Osteocyte (in vitro differentiated cells): ENCODE data around the gene GPR84. TPM values are rescaled to one million over a fixed set of nuclear protein-coding genes. Genes with fewer than 3 reads are reported as not detected.
A peak's percentile ranks its signal among the peaks of the same experiment; 100 is the strongest.

Source experiments
- DNase-seq: peaks from one replicate; pipeline ENCODE4 v3.0.0; 2021; ENCODE audit warnings: mixed read lengths; ENCODE audit not compliant: unreplicated experiment; ENCODE audit errors: extremely low spot score
- H3K27ac Mint-ChIP-seq: one replicate; pipeline ENCODE4 v1.8.0; 2021; ENCODE audit warnings: mild to moderate bottlenecking, mixed read lengths; ENCODE audit not compliant: unreplicated experiment
- H3K27me3 Mint-ChIP-seq: one replicate; pipeline ENCODE4 v1.8.0; 2021; ENCODE audit warnings: mixed read lengths; ENCODE audit not compliant: unreplicated experiment
- H3K36me3 Mint-ChIP-seq: one replicate; pipeline ENCODE4 v1.8.0; 2021; ENCODE audit warnings: mixed read lengths; ENCODE audit not compliant: unreplicated experiment
- H3K4me1 Mint-ChIP-seq: one replicate; pipeline ENCODE4 v1.8.0; 2021; ENCODE audit warnings: mixed read lengths; ENCODE audit not compliant: unreplicated experiment
- H3K4me3 Mint-ChIP-seq: one replicate; pipeline ENCODE4 v1.8.0; 2021; ENCODE audit warnings: mild to moderate bottlenecking, moderate library complexity, mixed read lengths; ENCODE audit not compliant: unreplicated experiment
- H3K9me3 Mint-ChIP-seq: one replicate; pipeline ENCODE4 v1.8.0; 2021; ENCODE audit warnings: mixed read lengths; ENCODE audit not compliant: unreplicated experiment
- total RNA-seq: library from RNA; stranded (reverse); gene quantifications from 2 replicates; pipeline ENCODE4 v1.2.1, GENCODE V29; 2021
- TF ChIP-seq, protein P1 (sequence below): fragments of 200-600 bp; sonication (generic); IDR thresholded peaks from 2 replicates; pipeline ENCODE4 v1.5.0; 2021; ENCODE audit warnings: antibody characterized with exemption, mild to moderate bottlenecking, moderate library complexity

Gene GPR84
- total RNA-seq, 1 donor from 2014 or later = not detected

DNA sequence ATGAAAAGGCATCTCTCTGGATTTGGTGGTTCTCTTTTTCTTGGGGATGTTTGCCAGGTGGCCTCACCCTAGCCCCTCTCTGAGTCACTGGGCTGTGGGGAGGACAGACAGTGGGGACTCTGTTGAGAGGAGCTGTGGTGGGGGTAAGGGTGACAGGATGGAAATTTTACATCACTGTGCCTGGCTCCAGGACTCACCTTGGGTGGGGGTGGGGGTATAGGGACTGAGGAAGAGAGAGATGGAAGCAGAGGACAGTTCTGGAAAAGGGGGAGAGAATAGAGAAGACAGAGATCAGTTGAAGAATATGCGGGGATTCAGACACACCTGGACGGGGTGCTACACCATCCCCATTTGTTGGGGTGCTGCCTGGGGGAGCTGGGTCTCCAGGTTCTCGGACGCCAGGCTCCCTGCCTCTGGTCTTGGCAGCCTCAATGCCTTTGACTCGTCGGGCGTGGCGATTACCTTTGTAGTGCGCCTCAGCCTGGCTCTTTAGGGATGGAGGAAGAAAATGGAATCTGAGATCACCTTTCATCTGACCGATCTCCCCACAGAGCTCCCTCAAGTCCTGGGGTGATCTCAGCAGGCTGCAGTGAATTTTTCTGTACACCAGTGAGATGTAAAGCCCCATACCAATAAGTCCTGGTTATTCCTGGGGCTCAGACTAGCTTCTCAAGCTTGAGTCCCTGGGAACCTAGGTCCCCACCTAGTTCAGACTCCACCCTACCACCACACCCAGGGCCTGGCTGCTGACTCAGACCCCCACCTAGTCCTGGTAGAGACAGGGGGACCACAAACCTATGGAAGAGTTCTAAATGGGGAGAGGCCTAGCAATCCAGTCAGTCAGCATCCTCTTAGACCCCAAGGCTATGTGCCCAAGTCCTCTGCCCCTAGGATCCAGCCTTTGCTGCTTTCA lies 9.6 kb upstream of the GPR84 start:
- H3K4me1 Mint-ChIP-seq = peaks cover 89% of the 10 kb centered on the region
- peak overlapping the region; percentile 87 for H3K27ac Mint-ChIP-seq
- no peaks in the 10 kb centered on the region for H3K27me3 Mint-ChIP-seq
- H3K4me3 Mint-ChIP-seq = no peak overlapping the region
- TF ChIP-seq, protein P1, sequence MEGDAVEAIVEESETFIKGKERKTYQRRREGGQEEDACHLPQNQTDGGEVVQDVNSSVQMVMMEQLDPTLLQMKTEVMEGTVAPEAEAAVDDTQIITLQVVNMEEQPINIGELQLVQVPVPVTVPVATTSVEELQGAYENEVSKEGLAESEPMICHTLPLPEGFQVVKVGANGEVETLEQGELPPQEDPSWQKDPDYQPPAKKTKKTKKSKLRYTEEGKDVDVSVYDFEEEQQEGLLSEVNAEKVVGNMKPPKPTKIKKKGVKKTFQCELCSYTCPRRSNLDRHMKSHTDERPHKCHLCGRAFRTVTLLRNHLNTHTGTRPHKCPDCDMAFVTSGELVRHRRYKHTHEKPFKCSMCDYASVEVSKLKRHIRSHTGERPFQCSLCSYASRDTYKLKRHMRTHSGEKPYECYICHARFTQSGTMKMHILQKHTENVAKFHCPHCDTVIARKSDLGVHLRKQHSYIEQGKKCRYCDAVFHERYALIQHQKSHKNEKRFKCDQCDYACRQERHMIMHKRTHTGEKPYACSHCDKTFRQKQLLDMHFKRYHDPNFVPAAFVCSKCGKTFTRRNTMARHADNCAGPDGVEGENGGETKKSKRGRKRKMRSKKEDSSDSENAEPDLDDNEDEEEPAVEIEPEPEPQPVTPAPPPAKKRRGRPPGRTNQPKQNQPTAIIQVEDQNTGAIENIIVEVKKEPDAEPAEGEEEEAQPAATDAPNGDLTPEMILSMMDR = no peak
- no peaks in the 10 kb centered on the region for H3K9me3 Mint-ChIP-seq
- no peak for DNase-seq
- no peaks in the 10 kb centered on the region for H3K36me3 Mint-ChIP-seq

DNA sequence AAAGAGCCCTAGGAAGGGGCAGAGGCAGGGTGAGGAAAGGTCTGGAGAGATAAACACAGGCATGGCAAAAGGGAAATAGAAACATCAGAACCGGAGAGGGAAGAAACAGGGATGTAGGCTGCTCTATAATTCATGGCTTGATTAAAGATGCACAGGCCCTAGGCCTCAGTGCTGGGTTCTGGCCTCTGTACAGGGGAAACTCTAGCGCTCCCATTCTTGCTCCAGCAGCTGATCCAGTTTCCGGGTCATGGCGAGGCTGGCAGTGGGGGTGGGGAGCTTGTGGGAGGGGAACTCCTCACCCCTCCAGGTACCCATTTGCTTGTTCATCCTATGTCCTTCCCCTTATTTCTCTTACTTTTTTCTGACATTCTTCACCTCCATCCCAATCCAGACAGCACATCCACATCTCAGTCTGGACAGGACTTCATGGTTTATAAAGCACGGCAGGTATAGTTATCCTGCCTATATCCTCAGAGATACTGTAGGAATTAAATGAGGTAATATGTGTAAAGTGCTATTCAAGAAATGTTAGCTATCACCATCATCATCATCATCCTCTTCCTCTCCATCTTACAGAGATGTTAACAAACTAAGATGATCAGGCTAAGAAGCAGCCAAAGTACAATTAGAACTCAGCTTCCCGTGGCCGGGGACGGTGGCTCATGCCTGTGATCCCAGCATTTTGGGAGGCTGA lies 8.0 kb upstream of the GPR84 start:
- Mint-ChIP-seq H3K27ac (peak overlapping the region; percentile 82), H3K27me3 (no peaks in the 10 kb centered on the region), H3K4me1 (peaks cover 88% of the 10 kb centered on the region), H3K4me3 (peak overlapping the region; percentile 36), H3K9me3 (no peaks in the 10 kb centered on the region), H3K36me3 (no peaks in the 10 kb centered on the region)
- TF ChIP-seq, protein P1 = no peak
- DNase-seq = no peak

DNA sequence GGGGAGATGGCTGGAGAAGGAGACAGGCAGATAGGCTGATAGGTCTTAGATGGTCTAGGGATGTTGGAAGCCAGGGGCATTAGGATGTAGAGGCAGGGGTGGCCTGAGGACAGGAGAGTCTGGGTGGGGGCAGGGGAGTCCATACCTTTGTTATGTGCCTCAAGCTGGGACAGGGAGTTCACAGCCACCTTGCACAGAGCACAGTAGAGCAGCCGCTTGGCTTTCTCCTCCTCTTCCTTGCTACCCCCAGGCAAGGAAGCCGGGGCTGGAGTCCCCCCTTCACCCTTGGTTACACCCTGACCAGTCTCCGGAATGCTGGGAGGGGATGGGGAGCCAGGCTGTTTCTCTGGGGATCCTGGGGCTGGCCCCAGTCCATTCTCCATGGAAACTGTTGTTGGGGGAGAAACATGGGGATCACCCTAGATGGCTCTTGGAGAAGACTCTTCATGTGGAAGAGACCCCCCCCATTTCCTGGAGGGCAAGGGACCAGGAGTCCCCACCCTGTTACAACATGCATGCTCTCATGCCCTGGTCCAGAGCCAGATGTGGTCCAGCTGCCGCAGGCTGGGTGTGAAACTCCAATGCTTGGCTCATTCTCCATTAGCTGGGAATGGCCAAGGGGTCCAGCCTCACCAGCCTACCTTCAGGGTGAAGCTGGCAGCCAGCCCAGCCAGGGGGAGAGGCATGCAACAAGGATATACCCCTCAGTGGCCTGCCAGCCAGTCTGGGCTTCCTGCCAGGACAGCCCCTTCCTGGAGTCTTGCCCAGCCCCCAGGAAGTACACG lies 7.2 kb upstream of the GPR84 start:
- peak overlapping the region; percentile 82 for H3K27ac Mint-ChIP-seq
- DNase-seq = no peak
- H3K4me1 Mint-ChIP-seq = peaks cover 81% of the 10 kb centered on the region
- no peaks in the 10 kb centered on the region for H3K9me3 Mint-ChIP-seq
- TF ChIP-seq, protein P1 = no peak
- no peaks in the 10 kb centered on the region for H3K36me3 Mint-ChIP-seq
- peak overlapping the region; percentile 36 for H3K4me3 Mint-ChIP-seq
- no peaks in the 10 kb centered on the region for H3K27me3 Mint-ChIP-seq

GRCh38 chr12:54370171-54370730 lies 6.0 kb upstream of the GPR84 start:
- DNase-seq = peak; percentile 95
- Mint-ChIP-seq H3K36me3 (no peaks in the 10 kb centered on the region), H3K9me3 (no peaks in the 10 kb centered on the region), H3K27ac (peak overlapping the region; percentile 82), H3K27me3 (no peaks in the 10 kb centered on the region), H3K4me1 (peaks cover 68% of the 10 kb centered on the region), H3K4me3 (peak overlapping the region; percentile 70)
- TF ChIP-seq, protein P1 = peak; percentile 97
